AG08395 (cell line): Measurements from ENCODE around the gene CHMP4A.

ENCODE experiments used
- DNase-seq: peaks from one replicate; pipeline ENCODE4 v3.0.0; 2012; ENCODE audit warnings: mixed read lengths, low spot score

The CHMP4A gene, protein sequence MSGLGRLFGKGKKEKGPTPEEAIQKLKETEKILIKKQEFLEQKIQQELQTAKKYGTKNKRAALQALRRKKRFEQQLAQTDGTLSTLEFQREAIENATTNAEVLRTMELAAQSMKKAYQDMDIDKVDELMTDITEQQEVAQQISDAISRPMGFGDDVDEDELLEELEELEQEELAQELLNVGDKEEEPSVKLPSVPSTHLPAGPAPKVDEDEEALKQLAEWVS

DNA sequence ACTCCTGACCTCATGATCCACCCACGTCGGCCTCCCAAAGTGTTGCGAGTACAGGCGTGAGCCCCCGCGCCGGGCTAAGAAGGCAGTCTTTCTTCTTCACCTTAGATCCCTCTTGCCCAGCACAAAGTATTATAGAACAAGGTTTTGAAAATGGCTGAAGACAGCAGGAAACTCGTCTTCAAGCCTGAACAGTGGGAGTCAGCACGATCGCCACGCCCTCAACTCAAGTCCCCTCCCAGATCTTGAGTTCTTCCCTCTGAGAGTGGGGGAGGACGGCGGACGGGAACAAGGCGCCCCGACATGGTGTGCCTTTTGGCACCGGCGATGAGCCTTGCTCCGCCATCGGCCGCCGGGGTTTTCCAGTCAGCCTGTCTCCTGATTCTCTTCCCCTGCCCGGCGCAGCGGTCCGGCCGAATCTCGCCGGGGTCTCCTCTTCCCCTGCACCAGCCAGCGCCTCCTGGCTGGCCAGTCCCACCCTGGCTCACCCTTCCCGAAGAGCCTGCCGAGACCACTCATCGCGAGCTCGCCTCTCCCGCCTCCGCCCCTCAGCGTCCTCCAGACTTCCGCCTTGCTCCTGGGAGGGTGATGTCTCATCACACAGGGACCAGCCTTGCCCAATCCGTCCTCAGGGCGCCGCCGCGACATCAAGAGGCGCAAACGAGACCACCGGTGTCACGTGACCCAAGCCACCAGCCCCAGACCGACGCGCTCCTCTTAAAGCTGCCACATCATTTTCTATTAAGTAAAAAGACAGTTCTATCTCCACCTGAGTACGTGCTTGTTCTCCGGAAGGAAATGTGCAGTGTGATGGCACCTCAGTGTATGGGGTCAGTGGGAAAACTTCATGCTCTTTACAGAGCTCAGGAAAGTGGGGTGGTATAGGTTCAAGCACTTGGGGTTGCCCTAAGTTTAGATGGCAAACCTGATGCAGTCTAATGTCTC lies at the start of gene CHMP4A:
TSS of gene CHMP4A (minus strand) at position 565 of the 942 bp plus-strand sequence. CDS start at position 516, 49 bp downstream.
- peak; percentile 98 for DNase-seq

DNA sequence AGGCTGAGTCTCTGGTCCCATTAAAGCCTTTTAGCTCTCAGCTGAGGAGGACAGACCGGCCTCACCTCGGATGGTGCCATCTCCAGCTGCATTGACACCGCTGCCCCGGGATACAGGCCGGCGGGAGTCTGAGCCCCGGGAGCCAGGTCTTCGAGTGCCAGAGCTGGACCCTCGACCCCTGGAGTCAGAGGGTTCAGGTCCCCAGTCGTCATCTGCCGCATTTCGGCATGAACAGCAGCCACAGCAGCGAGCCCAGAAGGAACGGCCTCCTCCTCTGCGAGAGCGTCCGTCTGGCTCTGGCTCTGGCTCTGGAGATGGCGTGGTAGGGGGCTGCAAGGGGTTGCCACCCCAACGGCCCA lies 48.7 kb upstream of the CHMP4A start:
- no peak for DNase-seq

GRCh38 chr14:24261256-24261968 lies 48.1 kb upstream of the CHMP4A start:
- no peak for DNase-seq

DNA sequence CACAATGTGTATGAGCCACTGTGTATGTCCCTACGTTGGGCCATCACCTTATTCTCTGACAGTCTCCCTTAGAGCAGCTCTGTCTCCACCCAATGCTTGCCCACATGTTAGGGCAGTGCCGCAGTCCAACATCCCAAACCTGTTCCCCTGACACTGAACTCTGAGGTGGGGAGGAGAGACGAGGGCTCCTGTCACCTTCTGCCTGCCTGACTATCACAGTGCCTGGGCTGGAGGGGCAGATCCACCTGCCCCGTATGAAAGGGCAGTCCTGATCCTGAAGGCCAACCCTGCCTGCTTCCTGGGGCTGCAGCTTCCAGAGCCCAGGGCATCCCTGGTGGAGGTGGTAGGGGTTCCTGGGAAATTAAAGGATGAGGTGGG lies 47.5 kb upstream of the CHMP4A start:
- DNase-seq, result no peak

DNA sequence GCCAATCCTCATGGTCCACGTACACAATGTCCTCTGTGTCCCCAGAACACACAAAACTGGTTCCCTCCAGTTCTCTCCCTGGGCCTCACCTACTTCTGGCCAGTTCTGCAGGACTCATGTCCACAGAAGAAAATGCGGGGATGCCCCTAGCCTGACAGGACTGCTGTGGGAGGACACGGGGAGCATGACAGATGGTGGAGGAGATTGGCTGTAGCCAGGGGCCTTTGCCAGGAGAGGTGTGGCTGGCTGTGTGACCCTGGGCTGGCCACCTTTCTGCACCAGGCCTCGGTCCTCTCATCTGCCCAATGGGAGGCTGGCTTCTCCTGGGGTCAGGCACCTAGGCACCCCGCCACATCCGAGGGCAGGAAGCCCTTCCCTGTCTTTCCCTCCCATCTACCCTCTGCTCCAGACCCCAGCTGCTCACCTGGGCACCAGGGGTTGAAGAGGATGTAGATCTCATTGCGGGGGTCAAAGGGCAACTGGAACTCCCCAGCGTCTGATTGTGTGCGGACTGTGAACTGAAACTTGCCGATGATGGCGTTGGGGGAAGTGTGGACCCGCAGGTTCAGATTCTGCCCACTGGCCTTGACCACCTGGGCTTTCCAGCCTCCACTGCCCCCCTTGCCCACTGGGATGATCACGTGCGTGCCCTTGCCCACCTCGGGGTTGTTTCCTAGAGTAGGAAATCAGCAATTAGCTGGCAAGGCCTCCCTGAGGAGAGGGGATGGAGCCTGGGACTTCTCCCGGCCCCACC lies 46.9 kb upstream of the CHMP4A start:
- no peak for DNase-seq

GRCh38 chr14:24259282-24260025 lies 46.2 kb upstream of the CHMP4A start:
- DNase-seq, result peak; percentile 81

DNA sequence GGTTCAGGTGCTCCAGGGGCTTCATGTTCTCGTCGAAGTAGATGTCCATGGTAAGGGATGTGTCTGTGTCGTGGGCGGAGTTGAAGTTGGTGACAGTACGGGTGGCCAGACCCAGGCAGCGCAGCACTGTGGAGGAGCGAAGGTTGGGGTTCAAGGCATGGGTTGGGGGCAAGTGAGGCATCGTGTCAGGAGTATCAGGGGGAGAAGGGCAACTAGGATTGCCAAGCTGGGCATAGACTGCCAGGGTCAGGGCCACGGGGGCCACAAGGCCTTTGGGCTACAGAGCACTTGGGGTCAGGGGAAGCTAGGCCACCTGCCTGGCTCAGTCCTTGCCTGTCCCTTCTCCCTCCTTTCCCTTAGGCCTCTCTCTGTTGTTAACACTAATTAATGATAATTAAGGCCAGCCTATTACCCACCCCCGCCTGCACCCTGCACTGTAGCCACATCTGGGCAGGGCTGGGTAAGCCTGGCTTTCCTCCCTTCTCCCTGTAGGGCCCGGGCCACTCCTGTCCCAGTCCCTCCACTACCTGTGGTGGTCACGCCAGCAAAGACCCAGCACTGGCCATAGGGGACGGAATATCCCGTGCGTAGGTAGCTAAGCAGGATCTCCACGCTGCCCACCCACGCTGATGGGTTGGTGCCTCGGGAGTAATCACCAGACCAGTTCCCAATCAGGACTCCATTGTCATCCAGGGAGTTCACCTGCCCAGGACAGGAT lies 45.4 kb upstream of the CHMP4A start:
- DNase-seq, result no peak

- DNase-seq, result no peak
Observed at GRCh38 chr14:24258119-24258518, 44.8 kb upstream of the CHMP4A start.

DNA sequence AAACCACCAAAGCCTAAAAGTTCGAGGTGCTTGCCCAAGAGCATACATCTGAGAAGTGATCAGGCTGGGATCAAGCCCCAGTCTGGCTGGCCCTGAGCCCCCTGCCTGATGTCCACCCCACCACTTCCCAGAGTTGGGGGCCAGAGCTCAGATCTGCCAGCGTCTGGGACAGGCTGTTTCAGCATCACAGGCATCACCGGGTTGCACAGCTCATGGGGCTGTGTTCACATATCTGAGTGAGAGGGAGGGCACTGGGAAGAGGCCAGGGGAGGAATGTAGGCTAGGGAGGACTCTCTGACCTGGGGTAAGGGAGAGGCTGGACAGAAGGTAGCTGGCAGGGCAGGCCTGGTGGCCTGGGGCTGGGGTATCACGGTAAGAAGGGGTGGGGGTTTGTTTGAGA lies 43.7 kb upstream of the CHMP4A start:
- DNase-seq, result no peak

- DNase-seq, result no peak
Observed at GRCh38 chr14:24255931-24256711, 42.8 kb upstream of the CHMP4A start.

GRCh38 chr14:24255438-24255837 lies 42.1 kb upstream of the CHMP4A start:
- DNase-seq, result no peak

DNA sequence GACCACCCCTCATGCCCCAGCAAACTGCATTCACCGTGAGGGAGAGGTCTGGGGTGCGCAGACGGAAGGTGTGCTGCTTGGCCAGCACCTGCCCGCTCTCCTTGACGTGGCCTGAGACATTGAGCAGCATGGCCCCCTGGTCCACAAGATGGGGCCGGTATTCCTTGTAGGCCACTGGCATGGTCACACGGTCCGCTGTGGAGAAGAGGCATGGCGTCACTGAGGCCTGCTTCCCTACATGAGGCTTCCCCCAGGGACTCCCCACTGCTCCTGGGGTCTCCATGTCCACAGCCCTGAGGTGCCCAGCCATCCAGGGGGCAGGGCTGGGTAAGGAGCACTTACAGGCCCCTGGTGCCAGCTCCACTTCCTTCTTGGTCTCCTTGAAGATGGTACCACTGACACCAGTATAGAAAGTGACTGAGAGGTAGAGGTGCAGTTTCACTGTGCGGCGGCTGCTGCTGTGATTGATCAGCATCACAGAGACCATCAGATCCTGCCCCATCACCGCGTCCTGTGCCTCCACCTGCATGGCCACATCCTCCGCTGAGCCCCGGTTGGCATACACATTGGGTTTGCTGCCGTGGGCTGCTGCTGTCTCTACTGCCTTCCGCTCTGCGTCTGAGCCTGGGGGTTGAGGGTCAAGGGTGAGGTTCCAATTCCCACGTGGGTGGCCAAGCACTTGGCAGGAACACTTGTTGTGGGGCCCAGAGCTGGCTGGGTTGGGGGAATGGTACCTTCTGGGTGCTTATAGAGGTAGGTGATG lies 41.5 kb upstream of the CHMP4A start:
- no peak for DNase-seq

- no peak for DNase-seq
Observed at GRCh38 chr14:24253936-24254335, 40.6 kb upstream of the CHMP4A start.

- no peak for DNase-seq
Observed at GRCh38 chr14:24252289-24253124, 39.2 kb upstream of the CHMP4A start.

DNA sequence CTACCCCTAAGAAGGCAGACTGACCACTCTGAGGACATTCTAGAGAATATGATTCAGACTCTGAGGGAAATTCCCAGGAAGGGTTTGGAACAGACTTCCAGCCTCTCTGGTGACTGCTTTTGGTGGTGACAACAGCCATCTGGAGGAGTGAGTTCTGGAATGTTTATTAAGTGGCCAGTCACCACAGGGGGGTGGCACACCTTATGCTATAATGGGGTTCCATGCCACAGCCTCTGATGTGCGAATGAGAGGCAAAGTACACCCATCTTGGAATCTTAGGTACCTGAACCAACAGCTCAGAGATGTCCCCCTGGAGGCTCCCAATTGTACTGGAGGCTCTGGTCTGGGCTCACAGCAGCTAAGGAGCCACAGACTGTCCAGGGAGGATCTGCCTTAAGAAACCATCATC lies 38.6 kb upstream of the CHMP4A start:
- DNase-seq, result peak; percentile 54

DNA sequence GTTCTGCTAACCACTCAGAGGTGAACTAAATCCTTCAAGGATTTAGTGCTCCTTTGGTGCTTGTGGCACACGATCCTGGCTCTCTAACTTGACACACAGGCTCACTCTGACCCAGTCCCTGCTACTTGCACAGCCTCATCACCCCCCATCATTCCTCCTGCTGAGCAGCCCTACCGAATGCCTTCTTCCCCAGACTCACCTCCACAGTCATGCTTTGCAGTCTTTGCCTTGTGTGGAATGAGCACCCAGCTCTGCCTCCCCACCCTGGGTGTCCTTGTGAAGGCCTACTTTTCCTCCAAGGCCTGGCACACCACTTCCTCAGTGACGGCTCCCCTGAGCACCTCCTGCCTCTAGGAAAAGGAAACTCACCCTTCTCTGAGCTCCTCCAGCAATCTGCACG lies 37.1 kb upstream of the CHMP4A start:
- DNase-seq, result no peak

- DNase-seq, result no peak
Observed at GRCh38 chr14:24249230-24250021, 36.1 kb upstream of the CHMP4A start.
